GM23338 (cell line): Measurements from ENCODE around the gene TMEM182. TPM values are rescaled to one million over a fixed set of nuclear protein-coding genes. Genes with fewer than 3 reads are reported as not detected.

Experiments
- ATAC-seq: fragments of 200-7000 bp; cut with Tn5 transposase; 3 replicates; pipeline ENCODE4 v1.9.1; 2020
- DNase-seq: peaks from one replicate; pipeline ENCODE4 v3.0.0-alpha.2; 2015; ENCODE audit warnings: low spot score
- H2AFZ ChIP-seq: fragments of 200-600 bp; sonication (generic); 2 replicates; pipeline ENCODE4 v1.8.0; 2016; ENCODE audit warnings: antibody characterized with exemption, mild to moderate bottlenecking, moderate library complexity
- H3F3A ChIP-seq: fragments of 200-600 bp; sonication (generic); replicated peaks from 2 replicates; pipeline ENCODE4 v1.8.0; 2017; ENCODE audit warnings: antibody characterized with exemption, mixed run types, low read depth
- H3K27ac ChIP-seq: fragments of 200-600 bp; sonication (generic); 2 replicates; pipeline ENCODE4 v1.6.1; 2016; ENCODE audit warnings: low read depth
- H3K27me3 ChIP-seq: fragments of 200-600 bp; sonication (generic); 2 replicates; pipeline ENCODE4 v1.8.0; 2016; ENCODE audit warnings: mild to moderate bottlenecking, mixed run types, moderate library complexity; ENCODE audit not compliant: insufficient read depth
- H3K36me3 ChIP-seq: fragments of 200-600 bp; sonication (generic); 2 replicates; pipeline ENCODE4 v1.8.0; 2016; ENCODE audit warnings: mild to moderate bottlenecking; ENCODE audit not compliant: insufficient read depth
- H3K4me1 ChIP-seq: fragments of 200-600 bp; sonication (generic); 2 replicates; pipeline ENCODE4 v1.8.0; 2016; ENCODE audit warnings: mild to moderate bottlenecking, moderate library complexity; ENCODE audit not compliant: insufficient read depth
- H3K4me2 ChIP-seq: fragments of 200-600 bp; sonication (generic); 2 replicates; pipeline ENCODE4 v1.7.1; 2017; ENCODE audit warnings: mixed run types
- H3K4me3 ChIP-seq: fragments of 200-600 bp; sonication (generic); 2 replicates; pipeline ENCODE4 v1.6.1; 2016; ENCODE audit warnings: mixed run types
- H3K79me2 ChIP-seq: fragments of 200-600 bp; sonication (generic); replicated peaks from 2 replicates; pipeline ENCODE4 v1.8.0; 2017; ENCODE audit warnings: mild to moderate bottlenecking; ENCODE audit not compliant: insufficient read depth
- H3K9me2 ChIP-seq: fragments of 200-600 bp; sonication (generic); 2 replicates; pipeline ENCODE4 v1.8.0; 2017; ENCODE audit not compliant: insufficient read depth
- H4K20me1 ChIP-seq: fragments of 200-600 bp; sonication (generic); replicated peaks from 2 replicates; pipeline ENCODE4 v1.8.0; 2017; ENCODE audit warnings: mild to moderate bottlenecking; ENCODE audit not compliant: insufficient read depth
- H3K27ac Mint-ChIP-seq: 2 replicates; pipeline ENCODE4 v1.8.0; 2020; ENCODE audit warnings: inconsistent platforms, mild to moderate bottlenecking, moderate library complexity, mixed read lengths
- H3K27me3 Mint-ChIP-seq: 3 replicates; pipeline ENCODE4 v1.8.0; 2022; ENCODE audit warnings: low read depth, mild to moderate bottlenecking, moderate library complexity, mixed read lengths, inconsistent platforms; ENCODE audit not compliant: insufficient read depth, poor library complexity
- H3K36me3 Mint-ChIP-seq: 3 replicates; pipeline ENCODE4 v1.8.0; 2021; ENCODE audit warnings: low read depth, mild to moderate bottlenecking, inconsistent platforms, moderate library complexity, mixed read lengths
- H3K4me1 Mint-ChIP-seq: 3 replicates; pipeline ENCODE4 v1.8.0; 2020; ENCODE audit warnings: mild to moderate bottlenecking, inconsistent platforms, mixed read lengths
- H3K4me3 Mint-ChIP-seq: 3 replicates; pipeline ENCODE4 v1.8.0; 2021; ENCODE audit warnings: moderate library complexity, mild to moderate bottlenecking, inconsistent platforms, mixed read lengths
- H3K9me3 Mint-ChIP-seq: 3 replicates; pipeline ENCODE4 v1.8.0; 2020; ENCODE audit warnings: moderate library complexity, mild to moderate bottlenecking, inconsistent platforms, mixed read lengths
- CREB1 ChIP-seq: fragments of 250-450 bp; sonication (Bioruptor Pico); IDR thresholded peaks from 2 replicates; pipeline ENCODE4 v1.5.0; 2020; ENCODE audit warnings: low read depth, mild to moderate bottlenecking, moderate library complexity
- EZH2 ChIP-seq: fragments of 200-600 bp; sonication (generic); IDR thresholded peaks from one replicate; pipeline ENCODE4 v1.8.0; 2017; ENCODE audit warnings: antibody characterized with exemption, mild to moderate bottlenecking, low read depth; ENCODE audit not compliant: unreplicated experiment
- EZH2phosphoT487 ChIP-seq: fragments of 200-600 bp; sonication (generic); IDR thresholded peaks from one replicate; pipeline ENCODE4 v1.8.1; 2018; ENCODE audit warnings: antibody characterized with exemption; ENCODE audit not compliant: unreplicated experiment
- JUNB ChIP-seq: IDR thresholded peaks from one replicate; pipeline ENCODE4 v1.6.1; 2016; ENCODE audit warnings: antibody characterized with exemption; ENCODE audit not compliant: unreplicated experiment
- NANOG ChIP-seq: IDR thresholded peaks from 2 replicates; pipeline ENCODE4 v1.6.1; 2016; ENCODE audit warnings: antibody characterized with exemption, borderline replicate concordance
- POLR2AphosphoS5 ChIP-seq: IDR thresholded peaks from 2 replicates; pipeline ENCODE4 v1.6.1; 2016; ENCODE audit warnings: antibody characterized with exemption, low read depth
- ZNF114 ChIP-seq: fragments of 250-450 bp; sonication (Bioruptor Pico); IDR thresholded peaks from 2 replicates; pipeline ENCODE4 v1.5.0; 2020; ENCODE audit warnings: mild to moderate bottlenecking, moderate library complexity
- ZNF331 ChIP-seq: fragments of 250-450 bp; sonication (Bioruptor Pico); IDR thresholded peaks from 2 replicates; pipeline ENCODE4 v1.5.0; 2020; ENCODE audit warnings: low read depth, mild to moderate bottlenecking, moderate library complexity
- polyA plus RNA-seq: library from polyadenylated mRNA; unstranded; fragments of >200 nt; fragmentation: Nextera tagmentation; extraction: Ambion mirVana; gene quantifications from 2 replicates; pipeline ENCODE4 v1.2.1, GENCODE V29; 2016
- total RNA-seq: library from RNA; depleted of rRNA; stranded (reverse); fragments of >200 nt; shearing (Covaris generic); gene quantifications from 2 replicates; pipeline ENCODE4 v1.2.3, GENCODE V29; 2014
- TF ChIP-seq, protein P1 (sequence below): fragments of 250-450 bp; sonication (Bioruptor Pico); IDR thresholded peaks from 2 replicates; pipeline ENCODE4 v1.5.0; 2020; ENCODE audit warnings: mild to moderate bottlenecking, moderate library complexity
- TF ChIP-seq, protein P2 (sequence below), 2 experiments: fragments of 200-600 bp in 1 of 2; sonication (generic) in 1 of 2; conservative IDR thresholded peaks; 2 replicates each; pipeline versions ENCODE4 v1.5.1 to v1.6.1; 2016 to 2017; ENCODE audit warnings: antibody characterized with exemption in 2 of 2, low read depth in 2 of 2, mild to moderate bottlenecking in 2 of 2, moderate library complexity in 1 of 2
- TF ChIP-seq, protein P3 (sequence below): IDR thresholded peaks from 2 replicates; pipeline ENCODE4 v1.6.1; 2016; ENCODE audit warnings: antibody characterized with exemption
- TF ChIP-seq, protein P4 (sequence below): IDR thresholded peaks from one replicate; pipeline ENCODE4 v1.6.1; 2018; ENCODE audit warnings: antibody characterized with exemption; ENCODE audit not compliant: unreplicated experiment

The TMEM182 gene
- total and polyA plus RNA-seq, 2 experiments from 2014 or later, result 5.2 to 7.2 TPM

DNA sequence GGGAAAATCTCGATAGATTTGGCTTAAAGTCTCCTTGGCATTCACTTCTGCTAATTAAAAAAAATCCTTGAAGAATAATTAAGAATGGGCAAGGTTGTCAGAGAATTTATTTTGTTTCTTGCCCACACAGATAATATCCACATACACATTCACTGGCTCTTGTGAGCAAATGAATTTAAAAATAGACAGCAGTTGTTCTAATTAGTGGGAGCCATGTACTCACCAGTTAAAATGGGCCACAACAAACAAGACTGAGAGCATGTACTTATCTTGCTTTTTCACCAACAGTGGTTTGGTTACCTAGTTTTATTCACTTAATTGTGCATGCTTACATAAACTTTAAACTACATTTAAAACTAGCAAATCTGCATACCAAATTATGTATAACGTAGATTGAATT lies 53.5 kb downstream of the TMEM182 start:
- no peaks in the 10 kb centered on the region for H3K79me2 ChIP-seq
- Mint-ChIP-seq H3K27me3 (no peaks in the 10 kb centered on the region), H3K27ac (no peak overlapping the region), H3K4me1 (peaks cover 5% of the 10 kb centered on the region; the same call in 2 of the 3 replicates), H3K4me3 (no peak overlapping the region), H3K9me3 (no peaks in the 10 kb centered on the region), H3K36me3 (no peaks in the 10 kb centered on the region)
- H2AFZ ChIP-seq, result no peak overlapping the region
- H3K4me2 ChIP-seq, result no peak overlapping the region
- ATAC-seq (no peak), DNase-seq (no peak)
- no peak overlapping the region for H3K4me3 ChIP-seq
- TF ChIP-seq ZNF331 (CRISPR knock-in tag), result no peak
- TF ChIP-seq, protein P1, sequence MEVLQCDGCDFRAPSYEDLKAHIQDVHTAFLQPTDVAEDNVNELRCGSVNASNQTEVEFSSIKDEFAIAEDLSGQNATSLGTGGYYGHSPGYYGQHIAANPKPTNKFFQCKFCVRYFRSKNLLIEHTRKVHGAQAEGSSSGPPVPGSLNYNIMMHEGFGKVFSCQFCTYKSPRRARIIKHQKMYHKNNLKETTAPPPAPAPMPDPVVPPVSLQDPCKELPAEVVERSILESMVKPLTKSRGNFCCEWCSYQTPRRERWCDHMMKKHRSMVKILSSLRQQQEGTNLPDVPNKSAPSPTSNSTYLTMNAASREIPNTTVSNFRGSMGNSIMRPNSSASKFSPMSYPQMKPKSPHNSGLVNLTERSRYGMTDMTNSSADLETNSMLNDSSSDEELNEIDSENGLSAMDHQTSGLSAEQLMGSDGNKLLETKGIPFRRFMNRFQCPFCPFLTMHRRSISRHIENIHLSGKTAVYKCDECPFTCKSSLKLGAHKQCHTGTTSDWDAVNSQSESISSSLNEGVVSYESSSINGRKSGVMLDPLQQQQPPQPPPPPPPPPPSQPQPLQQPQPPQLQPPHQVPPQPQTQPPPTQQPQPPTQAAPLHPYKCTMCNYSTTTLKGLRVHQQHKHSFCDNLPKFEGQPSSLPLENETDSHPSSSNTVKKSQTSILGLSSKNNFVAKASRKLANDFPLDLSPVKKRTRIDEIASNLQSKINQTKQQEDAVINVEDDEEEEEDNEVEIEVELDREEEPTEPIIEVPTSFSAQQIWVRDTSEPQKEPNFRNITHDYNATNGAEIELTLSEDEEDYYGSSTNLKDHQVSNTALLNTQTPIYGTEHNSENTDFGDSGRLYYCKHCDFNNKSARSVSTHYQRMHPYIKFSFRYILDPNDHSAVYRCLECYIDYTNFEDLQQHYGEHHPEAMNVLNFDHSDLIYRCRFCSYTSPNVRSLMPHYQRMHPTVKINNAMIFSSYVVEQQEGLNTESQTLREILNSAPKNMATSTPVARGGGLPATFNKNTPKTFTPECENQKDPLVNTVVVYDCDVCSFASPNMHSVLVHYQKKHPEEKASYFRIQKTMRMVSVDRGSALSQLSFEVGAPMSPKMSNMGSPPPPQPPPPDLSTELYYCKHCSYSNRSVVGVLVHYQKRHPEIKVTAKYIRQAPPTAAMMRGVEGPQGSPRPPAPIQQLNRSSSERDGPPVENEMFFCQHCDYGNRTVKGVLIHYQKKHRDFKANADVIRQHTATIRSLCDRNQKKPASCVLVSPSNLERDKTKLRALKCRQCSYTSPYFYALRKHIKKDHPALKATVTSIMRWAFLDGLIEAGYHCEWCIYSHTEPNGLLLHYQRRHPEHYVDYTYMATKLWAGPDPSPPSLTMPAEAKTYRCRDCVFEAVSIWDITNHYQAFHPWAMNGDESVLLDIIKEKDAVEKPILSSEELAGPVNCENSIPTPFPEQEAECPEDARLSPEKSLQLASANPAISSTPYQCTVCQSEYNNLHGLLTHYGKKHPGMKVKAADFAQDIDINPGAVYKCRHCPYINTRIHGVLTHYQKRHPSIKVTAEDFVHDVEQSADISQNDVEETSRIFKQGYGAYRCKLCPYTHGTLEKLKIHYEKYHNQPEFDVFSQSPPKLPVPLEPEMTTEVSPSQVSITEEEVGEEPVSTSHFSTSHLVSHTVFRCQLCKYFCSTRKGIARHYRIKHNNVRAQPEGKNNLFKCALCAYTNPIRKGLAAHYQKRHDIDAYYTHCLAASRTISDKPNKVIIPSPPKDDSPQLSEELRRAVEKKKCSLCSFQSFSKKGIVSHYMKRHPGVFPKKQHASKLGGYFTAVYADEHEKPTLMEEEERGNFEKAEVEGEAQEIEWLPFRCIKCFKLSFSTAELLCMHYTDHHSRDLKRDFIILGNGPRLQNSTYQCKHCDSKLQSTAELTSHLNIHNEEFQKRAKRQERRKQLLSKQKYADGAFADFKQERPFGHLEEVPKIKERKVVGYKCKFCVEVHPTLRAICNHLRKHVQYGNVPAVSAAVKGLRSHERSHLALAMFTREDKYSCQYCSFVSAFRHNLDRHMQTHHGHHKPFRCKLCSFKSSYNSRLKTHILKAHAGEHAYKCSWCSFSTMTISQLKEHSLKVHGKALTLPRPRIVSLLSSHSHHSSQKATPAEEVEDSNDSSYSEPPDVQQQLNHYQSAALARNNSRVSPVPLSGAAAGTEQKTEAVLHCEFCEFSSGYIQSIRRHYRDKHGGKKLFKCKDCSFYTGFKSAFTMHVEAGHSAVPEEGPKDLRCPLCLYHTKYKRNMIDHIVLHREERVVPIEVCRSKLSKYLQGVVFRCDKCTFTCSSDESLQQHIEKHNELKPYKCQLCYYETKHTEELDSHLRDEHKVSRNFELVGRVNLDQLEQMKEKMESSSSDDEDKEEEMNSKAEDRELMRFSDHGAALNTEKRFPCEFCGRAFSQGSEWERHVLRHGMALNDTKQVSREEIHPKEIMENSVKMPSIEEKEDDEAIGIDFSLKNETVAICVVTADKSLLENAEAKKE (CRISPR knock-in tag), result no peak
- TF ChIP-seq CREB1 (CRISPR knock-in tag), result no peak
- no peak for TF ChIP-seq JUNB
- TF ChIP-seq, protein P2, sequence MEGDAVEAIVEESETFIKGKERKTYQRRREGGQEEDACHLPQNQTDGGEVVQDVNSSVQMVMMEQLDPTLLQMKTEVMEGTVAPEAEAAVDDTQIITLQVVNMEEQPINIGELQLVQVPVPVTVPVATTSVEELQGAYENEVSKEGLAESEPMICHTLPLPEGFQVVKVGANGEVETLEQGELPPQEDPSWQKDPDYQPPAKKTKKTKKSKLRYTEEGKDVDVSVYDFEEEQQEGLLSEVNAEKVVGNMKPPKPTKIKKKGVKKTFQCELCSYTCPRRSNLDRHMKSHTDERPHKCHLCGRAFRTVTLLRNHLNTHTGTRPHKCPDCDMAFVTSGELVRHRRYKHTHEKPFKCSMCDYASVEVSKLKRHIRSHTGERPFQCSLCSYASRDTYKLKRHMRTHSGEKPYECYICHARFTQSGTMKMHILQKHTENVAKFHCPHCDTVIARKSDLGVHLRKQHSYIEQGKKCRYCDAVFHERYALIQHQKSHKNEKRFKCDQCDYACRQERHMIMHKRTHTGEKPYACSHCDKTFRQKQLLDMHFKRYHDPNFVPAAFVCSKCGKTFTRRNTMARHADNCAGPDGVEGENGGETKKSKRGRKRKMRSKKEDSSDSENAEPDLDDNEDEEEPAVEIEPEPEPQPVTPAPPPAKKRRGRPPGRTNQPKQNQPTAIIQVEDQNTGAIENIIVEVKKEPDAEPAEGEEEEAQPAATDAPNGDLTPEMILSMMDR (conservative IDR thresholded peaks at IDR 0.05; ENCODE audit: low read depth in 2 of 2), result no peak
- no peak for TF ChIP-seq EZH2
- TF ChIP-seq, protein P3, sequence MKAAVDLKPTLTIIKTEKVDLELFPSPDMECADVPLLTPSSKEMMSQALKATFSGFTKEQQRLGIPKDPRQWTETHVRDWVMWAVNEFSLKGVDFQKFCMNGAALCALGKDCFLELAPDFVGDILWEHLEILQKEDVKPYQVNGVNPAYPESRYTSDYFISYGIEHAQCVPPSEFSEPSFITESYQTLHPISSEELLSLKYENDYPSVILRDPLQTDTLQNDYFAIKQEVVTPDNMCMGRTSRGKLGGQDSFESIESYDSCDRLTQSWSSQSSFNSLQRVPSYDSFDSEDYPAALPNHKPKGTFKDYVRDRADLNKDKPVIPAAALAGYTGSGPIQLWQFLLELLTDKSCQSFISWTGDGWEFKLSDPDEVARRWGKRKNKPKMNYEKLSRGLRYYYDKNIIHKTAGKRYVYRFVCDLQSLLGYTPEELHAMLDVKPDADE, result no peak
- TF ChIP-seq, protein P4, sequence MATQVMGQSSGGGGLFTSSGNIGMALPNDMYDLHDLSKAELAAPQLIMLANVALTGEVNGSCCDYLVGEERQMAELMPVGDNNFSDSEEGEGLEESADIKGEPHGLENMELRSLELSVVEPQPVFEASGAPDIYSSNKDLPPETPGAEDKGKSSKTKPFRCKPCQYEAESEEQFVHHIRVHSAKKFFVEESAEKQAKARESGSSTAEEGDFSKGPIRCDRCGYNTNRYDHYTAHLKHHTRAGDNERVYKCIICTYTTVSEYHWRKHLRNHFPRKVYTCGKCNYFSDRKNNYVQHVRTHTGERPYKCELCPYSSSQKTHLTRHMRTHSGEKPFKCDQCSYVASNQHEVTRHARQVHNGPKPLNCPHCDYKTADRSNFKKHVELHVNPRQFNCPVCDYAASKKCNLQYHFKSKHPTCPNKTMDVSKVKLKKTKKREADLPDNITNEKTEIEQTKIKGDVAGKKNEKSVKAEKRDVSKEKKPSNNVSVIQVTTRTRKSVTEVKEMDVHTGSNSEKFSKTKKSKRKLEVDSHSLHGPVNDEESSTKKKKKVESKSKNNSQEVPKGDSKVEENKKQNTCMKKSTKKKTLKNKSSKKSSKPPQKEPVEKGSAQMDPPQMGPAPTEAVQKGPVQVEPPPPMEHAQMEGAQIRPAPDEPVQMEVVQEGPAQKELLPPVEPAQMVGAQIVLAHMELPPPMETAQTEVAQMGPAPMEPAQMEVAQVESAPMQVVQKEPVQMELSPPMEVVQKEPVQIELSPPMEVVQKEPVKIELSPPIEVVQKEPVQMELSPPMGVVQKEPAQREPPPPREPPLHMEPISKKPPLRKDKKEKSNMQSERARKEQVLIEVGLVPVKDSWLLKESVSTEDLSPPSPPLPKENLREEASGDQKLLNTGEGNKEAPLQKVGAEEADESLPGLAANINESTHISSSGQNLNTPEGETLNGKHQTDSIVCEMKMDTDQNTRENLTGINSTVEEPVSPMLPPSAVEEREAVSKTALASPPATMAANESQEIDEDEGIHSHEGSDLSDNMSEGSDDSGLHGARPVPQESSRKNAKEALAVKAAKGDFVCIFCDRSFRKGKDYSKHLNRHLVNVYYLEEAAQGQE, result no peak
- no peak for TF ChIP-seq NANOG
- no peak for TF ChIP-seq ZNF114
- no peak for TF ChIP-seq EZH2phosphoT487
- TF ChIP-seq POLR2AphosphoS5, result no peak
- H3K27ac ChIP-seq, result no peak overlapping the region
- H3K4me1 ChIP-seq, result no peaks in the 10 kb centered on the region
- H4K20me1 ChIP-seq, result no peaks in the 10 kb centered on the region
- no peaks in the 10 kb centered on the region for H3K36me3 ChIP-seq
- no peaks in the 10 kb centered on the region for H3K27me3 ChIP-seq
- no peaks in the 10 kb centered on the region for H3F3A ChIP-seq
- no peaks in the 10 kb centered on the region for H3K9me2 ChIP-seq
